Calu3 (cell line): ENCODE measurements around the gene TMEM196. TPM values are rescaled to one million over a fixed set of nuclear protein-coding genes. Genes with fewer than 3 reads are reported as not detected.

Experiments
- BruUV-seq: library from RNA; stranded (reverse); fragments of 400-500 nt; replicated peaks from 2 replicates; lab custom pipeline; 2021; lab: Mats Ljungman, UMichigan
- CTCF ChIA-PET: fragments of 300-600 bp; sonication (Branson Sonifier 250); formaldehyde crosslinking; loops from one replicate; lab custom pipeline; 2022; ENCODE audit warnings: antibody characterized with exemption; lab: Charles Lee
- DNase-seq: peaks from one replicate; pipeline ENCODE4 v3.0.0; 2022
- H3K27ac Mint-ChIP-seq: one replicate; pipeline ENCODE4 v1.8.0; 2022; ENCODE audit warnings: mixed read lengths; ENCODE audit not compliant: unreplicated experiment
- H3K27me3 Mint-ChIP-seq: one replicate; pipeline ENCODE4 v1.8.0; 2022; ENCODE audit warnings: mixed read lengths; ENCODE audit not compliant: unreplicated experiment
- H3K36me3 Mint-ChIP-seq: one replicate; pipeline ENCODE4 v1.8.0; 2022; ENCODE audit warnings: mild to moderate bottlenecking, moderate library complexity, mixed read lengths; ENCODE audit not compliant: insufficient read depth, unreplicated experiment
- H3K4me1 Mint-ChIP-seq: one replicate; pipeline ENCODE4 v1.8.0; 2022; ENCODE audit warnings: mild to moderate bottlenecking, low read depth, mixed read lengths; ENCODE audit not compliant: unreplicated experiment
- H3K4me3 Mint-ChIP-seq: one replicate; pipeline ENCODE4 v1.8.0; 2022; ENCODE audit warnings: mild to moderate bottlenecking, low read depth, moderate library complexity, mixed read lengths; ENCODE audit not compliant: unreplicated experiment
- H3K9me3 Mint-ChIP-seq: one replicate; pipeline ENCODE4 v1.8.0; 2022; ENCODE audit warnings: low read depth, mixed read lengths; ENCODE audit not compliant: unreplicated experiment
- CTCF ChIP-seq: fragments of 200-600 bp; IDR thresholded peaks from one replicate; pipeline ENCODE4 v1.8.0; 2022; ENCODE audit warnings: antibody characterized with exemption; ENCODE audit not compliant: unreplicated experiment
- intact Hi-C: fragments of 100-400 bp; cut with micrococcal nuclease; formaldehyde crosslinking; loops from one replicate; pipeline ENCODE4 v1.10.0; 2022; ENCODE audit not compliant: unreplicated experiment
- total RNA-seq: library from RNA; stranded (reverse); gene quantifications from 2 replicates; pipeline ENCODE4 v1.2.3, GENCODE V29; 2022

Gene TMEM196
- total RNA-seq, 1 experiment from 2014 or later: not detected

GRCh38 chr7:19775578-19775977 is 2.2 kb upstream of the TMEM196 start:
- peaks cover 16% of the 10 kb centered on the region for H3K4me1 Mint-ChIP-seq

GRCh38 chr7:19772306-19772705 is 1.1 kb downstream of the TMEM196 start:
- Mint-ChIP-seq H3K4me3 (peak overlapping the region; percentile 74), H3K27ac (no peak overlapping the region), H3K36me3 (peaks cover 12% of the 10 kb centered on the region), H3K4me1 (peaks cover 16% of the 10 kb centered on the region), H3K27me3 (peaks cover 14% of the 10 kb centered on the region), H3K9me3 (no peaks in the 10 kb centered on the region)
- CTCF ChIA-PET: interaction anchor here (0.6 to 0.9 kb wide), 2 partner anchors 32 to 539 kb away, joined by 3 to 4 read pairs; no protein-coding TSS in a partner anchor
- no peak for DNase-seq
- intact Hi-C loops: no loop called here
- no peak for TF ChIP-seq CTCF
- BruUV-seq: no TSS peak

More at GRCh38 chr7:19775578-19775977, 2.2 kb upstream of the TMEM196 start:
- Mint-ChIP-seq H3K36me3 (peaks cover 12% of the 10 kb centered on the region), H3K27me3 (peaks cover 14% of the 10 kb centered on the region), H3K27ac (no peak overlapping the region), H3K9me3 (no peaks in the 10 kb centered on the region), H3K4me3 (no peak overlapping the region)
- no peak for DNase-seq
- no peak for TF ChIP-seq CTCF
- CTCF ChIA-PET: interaction anchor here (1.1 kb wide), 1 partner anchor 26 kb away, joined by 3 read pairs; no protein-coding TSS in a partner anchor
- BruUV-seq: no TSS peak
- intact Hi-C loops: no loop called here

GRCh38 chr7:19762631-19763030 is 10.8 kb downstream of the TMEM196 start:
- H3K4me1 Mint-ChIP-seq: no peaks in the 10 kb centered on the region
- no peak overlapping the region for H3K4me3 Mint-ChIP-seq
- H3K27me3 Mint-ChIP-seq: no peaks in the 10 kb centered on the region
- BruUV-seq: no TSS peak
- intact Hi-C loops: no loop called here
- no peaks in the 10 kb centered on the region for H3K9me3 Mint-ChIP-seq
- no peak for DNase-seq
- no peak overlapping the region for H3K27ac Mint-ChIP-seq
- TF ChIP-seq CTCF: no peak
- no peaks in the 10 kb centered on the region for H3K36me3 Mint-ChIP-seq
- CTCF ChIA-PET: no interaction called here

- CTCF ChIA-PET: interaction anchor here (0.5 to 1.9 kb wide), 5 partner anchors 41 to 844 kb away, joined by 3 to 7 read pairs (median 3); no protein-coding TSS in a partner anchor
- peak; percentile 46 for DNase-seq
- intact Hi-C loops: loop anchor here (2.0 kb wide), 1 partner anchor 894 kb away; no protein-coding TSS in a partner anchor
- H3K27ac Mint-ChIP-seq: no peak overlapping the region
- TF ChIP-seq CTCF: peak; percentile 80
- no peaks in the 10 kb centered on the region for H3K36me3 Mint-ChIP-seq
- peaks cover 8% of the 10 kb centered on the region for H3K4me1 Mint-ChIP-seq
- BruUV-seq: no TSS peak
- no peaks in the 10 kb centered on the region for H3K27me3 Mint-ChIP-seq
- no peaks in the 10 kb centered on the region for H3K9me3 Mint-ChIP-seq
- H3K4me3 Mint-ChIP-seq: no peak overlapping the region
Observed at GRCh38 chr7:19754521-19755116, 18.8 kb downstream of the TMEM196 start.
